Measurements from ENCODE around the gene PHKB. TPM values are rescaled to one million over a fixed set of nuclear protein-coding genes. Genes with fewer than 3 reads are reported as not detected.
"Not testable (repeated sequence)": the region's sequence is repeated elsewhere in the genome, so short reads cannot be mapped to it uniquely, and the experiment has no call there.

PHKB gene
- total and polyA plus RNA-seq, 3 donors from 2014 or later: 66.7 to 168 (median 136) TPM

DNA sequence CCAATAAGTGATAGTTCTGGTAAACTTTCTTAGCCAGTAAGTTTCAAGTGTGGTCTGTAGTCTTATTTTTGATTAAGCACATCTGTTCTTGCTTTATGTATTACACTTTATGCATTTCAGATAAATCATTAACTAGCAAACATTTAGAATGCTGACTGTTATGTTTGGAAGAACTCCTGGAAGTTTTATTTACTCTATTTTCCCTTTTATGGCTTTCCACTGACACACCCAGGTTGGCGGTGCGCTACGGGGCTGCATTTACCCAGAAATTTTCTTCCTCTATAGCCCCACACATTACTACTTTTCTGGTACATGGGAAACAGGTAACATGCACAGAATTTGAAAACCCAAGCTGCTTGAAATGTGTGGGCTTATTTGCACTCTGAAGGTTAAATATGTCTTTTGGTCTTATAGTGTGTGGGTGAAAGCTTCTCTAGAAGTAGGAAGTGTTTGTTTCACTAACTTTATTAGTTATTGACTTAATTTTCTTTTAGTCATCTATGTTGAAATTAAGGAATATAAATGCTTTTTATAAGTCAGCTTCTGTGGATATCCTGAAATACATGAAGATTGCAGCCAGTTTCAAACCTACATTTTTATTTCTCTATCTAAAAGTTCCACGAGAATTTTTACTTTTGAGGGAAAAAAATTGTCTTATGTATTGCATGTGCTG, 203.7 kb downstream of the PHKB start:
- intact Hi-C loops (cut with DNase I; ENCODE audit: low total_unique reads): no loop called here
- no peak overlapping the region for H3K27ac ChIP-seq
- H3K4me1 ChIP-seq: no peaks in the 10 kb centered on the region
- 40 to 54% methylated on average over 4 of the region's 4 CpGs for WGBS, 2 donors
- TF ChIP-seq POLR2A (IDR thresholded peaks at IDR 0.05): no peak
- TF ChIP-seq, protein P1, sequence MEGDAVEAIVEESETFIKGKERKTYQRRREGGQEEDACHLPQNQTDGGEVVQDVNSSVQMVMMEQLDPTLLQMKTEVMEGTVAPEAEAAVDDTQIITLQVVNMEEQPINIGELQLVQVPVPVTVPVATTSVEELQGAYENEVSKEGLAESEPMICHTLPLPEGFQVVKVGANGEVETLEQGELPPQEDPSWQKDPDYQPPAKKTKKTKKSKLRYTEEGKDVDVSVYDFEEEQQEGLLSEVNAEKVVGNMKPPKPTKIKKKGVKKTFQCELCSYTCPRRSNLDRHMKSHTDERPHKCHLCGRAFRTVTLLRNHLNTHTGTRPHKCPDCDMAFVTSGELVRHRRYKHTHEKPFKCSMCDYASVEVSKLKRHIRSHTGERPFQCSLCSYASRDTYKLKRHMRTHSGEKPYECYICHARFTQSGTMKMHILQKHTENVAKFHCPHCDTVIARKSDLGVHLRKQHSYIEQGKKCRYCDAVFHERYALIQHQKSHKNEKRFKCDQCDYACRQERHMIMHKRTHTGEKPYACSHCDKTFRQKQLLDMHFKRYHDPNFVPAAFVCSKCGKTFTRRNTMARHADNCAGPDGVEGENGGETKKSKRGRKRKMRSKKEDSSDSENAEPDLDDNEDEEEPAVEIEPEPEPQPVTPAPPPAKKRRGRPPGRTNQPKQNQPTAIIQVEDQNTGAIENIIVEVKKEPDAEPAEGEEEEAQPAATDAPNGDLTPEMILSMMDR (IDR thresholded peaks at IDR 0.05): no peak
- H3K4me3 ChIP-seq: no peak overlapping the region
- no peaks in the 10 kb centered on the region for H3K9me3 ChIP-seq
- no peak for DNase-seq
- H3K36me3 ChIP-seq (ENCODE audit: low read depth, missing control alignments): no peaks in the 10 kb centered on the region
- no peaks in the 10 kb centered on the region for H3K27me3 ChIP-seq

DNA sequence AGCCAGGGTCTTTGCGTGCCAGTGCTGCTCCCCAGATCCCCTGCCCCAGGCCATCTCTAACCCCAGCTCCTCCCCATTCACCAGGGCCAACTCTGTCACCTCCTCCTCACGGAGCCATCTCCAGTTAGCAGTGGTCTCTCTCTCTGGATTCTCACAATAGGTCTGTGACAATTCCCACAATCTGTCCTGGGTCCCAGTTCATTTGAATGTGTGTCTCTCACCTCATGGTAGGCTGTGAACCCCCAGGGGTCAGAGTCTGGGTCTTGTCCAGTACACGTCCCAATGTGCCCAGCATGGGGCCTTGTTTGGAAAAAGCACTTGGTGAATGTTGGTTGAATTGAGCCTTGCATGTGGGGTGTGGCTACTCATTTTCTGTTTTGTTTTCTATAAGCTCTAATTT, 205.3 kb downstream of the PHKB start:
- no peaks in the 10 kb centered on the region for H3K4me1 ChIP-seq
- H3K9me3 ChIP-seq: no peaks in the 10 kb centered on the region
- intact Hi-C loops (cut with DNase I; ENCODE audit: low total_unique reads): no loop called here
- no peaks in the 10 kb centered on the region for H3K27me3 ChIP-seq
- H3K27ac ChIP-seq: no peak overlapping the region
- H3K36me3 ChIP-seq (ENCODE audit: low read depth, missing control alignments): no peaks in the 10 kb centered on the region
- WGBS, 2 donors: 92 to 98% methylated on average over 3 of the region's 3 CpGs
- DNase-seq: no peak
- TF ChIP-seq POLR2A (IDR thresholded peaks at IDR 0.05): no peak
- no peak overlapping the region for H3K4me3 ChIP-seq

DNA sequence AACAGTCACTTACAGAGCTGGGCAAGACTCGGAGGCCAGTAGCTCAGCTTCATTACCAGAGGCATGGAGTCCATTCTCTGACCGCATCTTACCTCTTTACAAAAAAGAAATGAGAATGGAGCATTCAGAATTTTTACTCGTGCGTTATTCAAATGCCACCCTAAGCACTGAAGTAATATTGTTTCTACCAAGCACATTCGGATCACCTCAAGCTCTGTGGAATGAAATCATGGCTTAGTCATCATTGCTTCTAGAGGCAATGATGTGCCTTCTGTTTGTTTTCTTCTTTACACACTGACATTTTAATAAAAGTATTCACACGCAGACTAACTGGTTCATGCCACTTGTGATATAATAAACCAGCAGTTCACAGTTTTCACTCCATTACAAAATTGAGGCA, 206.8 kb downstream of the PHKB start:
- no peaks in the 10 kb centered on the region for H3K9me3 ChIP-seq
- WGBS, 2 donors: 94 to 98% methylated on average over 6 of the region's 6 CpGs
- H3K4me1 ChIP-seq: no peaks in the 10 kb centered on the region
- no peak for DNase-seq
- intact Hi-C loops (cut with DNase I; ENCODE audit: low total_unique reads): no loop called here
- no peak overlapping the region for H3K27ac ChIP-seq
- H3K36me3 ChIP-seq (ENCODE audit: low read depth, missing control alignments): no peaks in the 10 kb centered on the region
- no peaks in the 10 kb centered on the region for H3K27me3 ChIP-seq
- no peak for TF ChIP-seq POLR2A (IDR thresholded peaks at IDR 0.05)
- TF ChIP-seq, protein P1 (IDR thresholded peaks at IDR 0.05): no peak
- H3K4me3 ChIP-seq: no peak overlapping the region

DNA sequence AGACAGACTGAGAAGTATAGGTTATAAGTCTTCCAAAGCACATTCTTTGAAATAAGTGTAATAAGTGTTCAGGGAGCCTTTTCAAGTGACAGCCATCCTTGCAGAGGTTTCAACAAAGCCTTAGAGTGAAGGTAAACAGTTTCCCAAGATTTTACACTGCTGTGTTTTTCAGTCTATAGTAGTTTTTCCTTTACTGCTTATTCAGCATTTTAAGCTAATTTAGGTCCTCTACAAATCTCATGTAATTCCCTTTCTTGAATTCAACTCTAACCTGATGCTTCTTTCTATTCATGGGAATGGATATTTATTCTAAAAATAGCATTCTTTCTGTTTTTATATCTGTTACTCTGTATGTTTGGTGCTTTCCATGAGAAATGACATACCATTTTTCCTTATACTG, 211.3 kb downstream of the PHKB start:
- no peak overlapping the region for H3K27ac ChIP-seq
- no peaks in the 10 kb centered on the region for H3K9me3 ChIP-seq
- TF ChIP-seq, protein P1 (IDR thresholded peaks at IDR 0.05): no peak
- no peak for TF ChIP-seq POLR2A (IDR thresholded peaks at IDR 0.05)
- H3K27me3 ChIP-seq: no peaks in the 10 kb centered on the region
- intact Hi-C loops (cut with DNase I; ENCODE audit: low total_unique reads): no loop called here
- DNase-seq: no peak
- no peaks in the 10 kb centered on the region for H3K4me1 ChIP-seq
- no peak overlapping the region for H3K4me3 ChIP-seq
- H3K36me3 ChIP-seq (ENCODE audit: low read depth, missing control alignments): no peaks in the 10 kb centered on the region

DNA sequence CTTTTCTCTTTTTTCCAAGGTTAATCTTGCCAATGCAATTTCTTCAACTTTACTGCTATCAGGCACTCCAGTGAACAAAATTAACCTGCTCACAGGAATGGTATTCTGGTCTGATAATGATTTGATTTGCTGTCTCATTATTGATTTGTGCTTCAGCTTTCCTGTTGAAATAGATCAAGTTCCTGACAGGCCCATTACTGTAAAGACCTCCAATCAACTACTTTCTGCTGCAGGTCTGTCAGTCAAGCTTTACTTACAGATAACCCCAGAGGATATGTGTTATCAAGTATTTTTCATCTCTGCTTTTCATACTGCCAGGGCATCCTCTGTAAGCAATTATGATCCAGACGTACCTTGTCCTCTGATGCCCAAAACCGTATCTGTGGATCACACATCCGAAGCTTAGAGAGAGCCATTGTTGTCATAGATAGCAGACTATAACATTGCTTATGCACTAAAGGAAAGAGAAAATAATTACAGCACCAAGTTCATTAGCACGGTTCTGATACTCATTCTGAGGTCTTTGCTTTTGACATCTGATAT, 215.6 kb downstream of the PHKB start:
- no peak overlapping the region for H3K27ac ChIP-seq
- no peak for DNase-seq
- no peaks in the 10 kb centered on the region for H3K27me3 ChIP-seq
- H3K4me1 ChIP-seq: no peaks in the 10 kb centered on the region
- no peak for TF ChIP-seq POLR2A (IDR thresholded peaks at IDR 0.05)
- TF ChIP-seq, protein P1 (IDR thresholded peaks at IDR 0.05): no peak
- no peaks in the 10 kb centered on the region for H3K9me3 ChIP-seq
- intact Hi-C loops (cut with DNase I; ENCODE audit: low total_unique reads): no loop called here
- no peak overlapping the region for H3K4me3 ChIP-seq
- 92 to 93% methylated on average over 4 of the region's 4 CpGs for WGBS, 2 donors
- H3K36me3 ChIP-seq (ENCODE audit: low read depth, missing control alignments): no peaks in the 10 kb centered on the region

DNA sequence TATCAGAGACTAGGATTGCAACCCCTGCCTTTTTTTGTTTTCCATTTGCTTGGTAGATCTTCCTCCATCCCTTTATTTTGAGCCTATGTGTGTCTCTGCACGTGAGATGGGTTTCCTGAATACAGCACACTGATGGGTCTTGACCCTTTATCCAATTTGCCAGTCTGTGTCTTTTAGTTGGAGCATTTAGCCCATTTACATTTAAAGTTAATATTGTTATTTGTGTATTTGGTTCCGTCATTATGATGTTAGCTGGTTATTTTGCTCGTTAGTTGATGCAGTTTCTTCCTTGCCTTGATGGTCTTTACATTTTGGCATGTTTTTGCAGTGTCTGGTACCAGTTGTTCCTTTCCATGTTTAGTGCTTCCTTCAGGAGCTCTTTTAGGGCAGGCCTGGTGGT, 220.4 kb downstream of the PHKB start:
- 92 to 94% methylated on average over 3 of the region's 3 CpGs for WGBS, 2 donors
- H3K27me3 ChIP-seq; H3K4me1 ChIP-seq; H3K4me3 ChIP-seq; H3K9me3 ChIP-seq; H3K36me3 ChIP-seq (ENCODE audit: low read depth, missing control alignments); DNase-seq; H3K27ac ChIP-seq; intact Hi-C loops (cut with DNase I; ENCODE audit: low total_unique reads): not testable (repeated sequence)
